ENCODE measurements around the gene MCF2L2.

MCF2L2 gene

GRCh38 chr3:183409219-183409618 is 19.2 kb downstream of the MCF2L2 start:
- Mint-ChIP-seq H3K4me1 (no peaks in the 10 kb centered on the region), H3K9me3 (no peaks in the 10 kb centered on the region), H3K36me3 (ENCODE audit: insufficient read depth) (peaks cover 4% of the 10 kb centered on the region), H3K27me3 (no peaks in the 10 kb centered on the region), H3K27ac (ENCODE audit: low read depth) (no peak overlapping the region), H3K4me3 (no peak overlapping the region)
- ATAC-seq (replicated peaks; ENCODE audit: extremely low read depth, poor library complexity, severe bottlenecking) (no peak), DNase-seq (ENCODE audit: low spot score in 2 of 2) (no peak)

GRCh38 chr3:183401678-183402077 is 26.7 kb downstream of the MCF2L2 start:
- Mint-ChIP-seq H3K4me1 (peaks cover 10% of the 10 kb centered on the region), H3K27ac (ENCODE audit: low read depth) (no peak overlapping the region), H3K4me3 (no peak overlapping the region), H3K9me3 (no peaks in the 10 kb centered on the region), H3K36me3 (ENCODE audit: insufficient read depth) (peaks cover 9% of the 10 kb centered on the region), H3K27me3 (no peaks in the 10 kb centered on the region)
- ATAC-seq (replicated peaks; ENCODE audit: extremely low read depth, poor library complexity, severe bottlenecking) (no peak), DNase-seq (ENCODE audit: low spot score in 2 of 2) (no peak)

- DNase-seq (ENCODE audit: low spot score in 2 of 2) (no peak), ATAC-seq (replicated peaks; ENCODE audit: extremely low read depth, poor library complexity, severe bottlenecking) (no peak)
- Mint-ChIP-seq H3K27ac (ENCODE audit: low read depth) (no peak overlapping the region), H3K4me1 (peaks cover 10% of the 10 kb centered on the region), H3K36me3 (ENCODE audit: insufficient read depth) (peaks cover 9% of the 10 kb centered on the region), H3K27me3 (no peaks in the 10 kb centered on the region), H3K4me3 (no peak overlapping the region), H3K9me3 (no peaks in the 10 kb centered on the region)
Measured at GRCh38 chr3:183400352-183400751, 28.1 kb downstream of the MCF2L2 start.

- no peaks in the 10 kb centered on the region for H3K27me3 Mint-ChIP-seq
- H3K4me1 Mint-ChIP-seq = no peaks in the 10 kb centered on the region
- DNase-seq (ENCODE audit: low spot score in 2 of 2) (no peak), ATAC-seq (replicated peaks; ENCODE audit: extremely low read depth, poor library complexity, severe bottlenecking) (no peak)
- no peak overlapping the region for H3K4me3 Mint-ChIP-seq
- H3K27ac Mint-ChIP-seq (ENCODE audit: low read depth) = no peak overlapping the region
- peaks cover 5% of the 10 kb centered on the region for H3K36me3 Mint-ChIP-seq (ENCODE audit: insufficient read depth)
- no peaks in the 10 kb centered on the region for H3K9me3 Mint-ChIP-seq
Measured at GRCh38 chr3:183396662-183397391, 31.6 kb downstream of the MCF2L2 start.

GRCh38 chr3:183394150-183394549 is 34.3 kb downstream of the MCF2L2 start:
- peaks cover 5% of the 10 kb centered on the region for H3K36me3 Mint-ChIP-seq (ENCODE audit: insufficient read depth)
- no peak for DNase-seq (ENCODE audit: low spot score in 2 of 2)

GRCh38 chr3:183393625-183394024 is 34.8 kb downstream of the MCF2L2 start:
- Mint-ChIP-seq H3K9me3 (no peaks in the 10 kb centered on the region), H3K4me3 (no peak overlapping the region), H3K4me1 (no peaks in the 10 kb centered on the region), H3K27ac (ENCODE audit: low read depth) (no peak overlapping the region), H3K36me3 (ENCODE audit: insufficient read depth) (peaks cover 5% of the 10 kb centered on the region), H3K27me3 (no peaks in the 10 kb centered on the region)
- ATAC-seq (replicated peaks; ENCODE audit: extremely low read depth, poor library complexity, severe bottlenecking) (no peak), DNase-seq (ENCODE audit: low spot score in 2 of 2) (no peak)

More at GRCh38 chr3:183394150-183394549, 34.3 kb downstream of the MCF2L2 start:
- H3K27ac Mint-ChIP-seq (ENCODE audit: low read depth) = no peak overlapping the region
- no peaks in the 10 kb centered on the region for H3K4me1 Mint-ChIP-seq
- no peak overlapping the region for H3K4me3 Mint-ChIP-seq
- no peak for ATAC-seq (replicated peaks; ENCODE audit: extremely low read depth, poor library complexity, severe bottlenecking)
- no peaks in the 10 kb centered on the region for H3K27me3 Mint-ChIP-seq
- H3K9me3 Mint-ChIP-seq = no peaks in the 10 kb centered on the region

- DNase-seq (ENCODE audit: low spot score in 2 of 2) = no peak
- Mint-ChIP-seq H3K4me3 (no peak overlapping the region), H3K9me3 (no peaks in the 10 kb centered on the region)
Measured at GRCh38 chr3:183392186-183393034, 36.0 kb downstream of the MCF2L2 start.

GRCh38 chr3:183391460-183391859 is 37.0 kb downstream of the MCF2L2 start:
- ATAC-seq (replicated peaks; ENCODE audit: extremely low read depth, poor library complexity, severe bottlenecking) (no peak), DNase-seq (ENCODE audit: low spot score in 2 of 2) (no peak)
- H3K4me1 Mint-ChIP-seq = no peaks in the 10 kb centered on the region
- no peaks in the 10 kb centered on the region for H3K27me3 Mint-ChIP-seq
- H3K27ac Mint-ChIP-seq (ENCODE audit: low read depth) = no peak overlapping the region
- no peak overlapping the region for H3K4me3 Mint-ChIP-seq
- no peaks in the 10 kb centered on the region for H3K36me3 Mint-ChIP-seq (ENCODE audit: insufficient read depth)
- H3K9me3 Mint-ChIP-seq = no peaks in the 10 kb centered on the region

More at GRCh38 chr3:183392186-183393034, 36.0 kb downstream of the MCF2L2 start:
- peaks cover 3% of the 10 kb centered on the region for H3K36me3 Mint-ChIP-seq (ENCODE audit: insufficient read depth)
- H3K27me3 Mint-ChIP-seq = no peaks in the 10 kb centered on the region
- no peak for ATAC-seq (replicated peaks; ENCODE audit: extremely low read depth, poor library complexity, severe bottlenecking)
- no peak overlapping the region for H3K27ac Mint-ChIP-seq (ENCODE audit: low read depth)
- no peaks in the 10 kb centered on the region for H3K4me1 Mint-ChIP-seq

GRCh38 chr3:183390844-183391243 is 37.6 kb downstream of the MCF2L2 start:
- H3K27ac Mint-ChIP-seq (ENCODE audit: low read depth) = no peak overlapping the region
- H3K36me3 Mint-ChIP-seq (ENCODE audit: insufficient read depth) = no peaks in the 10 kb centered on the region
- no peak overlapping the region for H3K4me3 Mint-ChIP-seq
- H3K27me3 Mint-ChIP-seq = no peaks in the 10 kb centered on the region
- DNase-seq (ENCODE audit: low spot score in 2 of 2) (no peak), ATAC-seq (replicated peaks; ENCODE audit: extremely low read depth, poor library complexity, severe bottlenecking) (no peak)
- H3K4me1 Mint-ChIP-seq = peaks cover 2% of the 10 kb centered on the region
- no peaks in the 10 kb centered on the region for H3K9me3 Mint-ChIP-seq

- H3K27ac Mint-ChIP-seq (ENCODE audit: low read depth) = no peak overlapping the region
Measured at GRCh38 chr3:183388213-183388895, 40.1 kb downstream of the MCF2L2 start.

GRCh38 chr3:183387797-183388196 is 40.6 kb downstream of the MCF2L2 start:
- ATAC-seq (replicated peaks; ENCODE audit: extremely low read depth, poor library complexity, severe bottlenecking) (no peak), DNase-seq (ENCODE audit: low spot score in 2 of 2) (no peak)
- Mint-ChIP-seq H3K4me1 (peaks cover 5% of the 10 kb centered on the region), H3K4me3 (no peak overlapping the region), H3K27me3 (no peaks in the 10 kb centered on the region), H3K9me3 (no peaks in the 10 kb centered on the region), H3K27ac (ENCODE audit: low read depth) (no peak overlapping the region), H3K36me3 (ENCODE audit: insufficient read depth) (no peaks in the 10 kb centered on the region)

More at GRCh38 chr3:183388213-183388895, 40.1 kb downstream of the MCF2L2 start:
- peaks cover 5% of the 10 kb centered on the region for H3K4me1 Mint-ChIP-seq
- H3K9me3 Mint-ChIP-seq = no peaks in the 10 kb centered on the region
- DNase-seq (ENCODE audit: low spot score in 2 of 2) (no peak), ATAC-seq (replicated peaks; ENCODE audit: extremely low read depth, poor library complexity, severe bottlenecking) (no peak)
- H3K27me3 Mint-ChIP-seq = no peaks in the 10 kb centered on the region
- no peaks in the 10 kb centered on the region for H3K36me3 Mint-ChIP-seq (ENCODE audit: insufficient read depth)
- no peak overlapping the region for H3K4me3 Mint-ChIP-seq

- Mint-ChIP-seq H3K27me3 (no peaks in the 10 kb centered on the region), H3K9me3 (no peaks in the 10 kb centered on the region), H3K27ac (ENCODE audit: low read depth) (no peak overlapping the region), H3K4me3 (no peak overlapping the region), H3K36me3 (ENCODE audit: insufficient read depth) (no peaks in the 10 kb centered on the region), H3K4me1 (peaks cover 5% of the 10 kb centered on the region)
- no peak for DNase-seq (ENCODE audit: low spot score in 2 of 2)
- ATAC-seq (replicated peaks; ENCODE audit: extremely low read depth, poor library complexity, severe bottlenecking) = no peak
Measured at GRCh38 chr3:183386651-183387050, 41.8 kb downstream of the MCF2L2 start.

All from central memory CD8-positive, alpha-beta T cell (primary cell).